DMS79 (cell line): ENCODE results near the gene GCLC.
"Not testable (repeated sequence)": the region's sequence is repeated elsewhere in the genome, so short reads cannot be mapped to it uniquely, and the experiment has no call there.

Source experiments
- DNase-seq: peaks from one replicate; lab custom pipeline; 2025; lab: John Stamatoyannopoulos, UW

Gene GCLC

GRCh38 chr6:53492860-53493634 lies 51.9 kb downstream of the GCLC start:
- DNase-seq = peak; percentile 42

- no peak for DNase-seq
Measured at GRCh38 chr6:53487080-53487479, 57.8 kb downstream of the GCLC start.

- no peak for DNase-seq
Measured at GRCh38 chr6:53486679-53487078, 58.2 kb downstream of the GCLC start.

- peak; percentile 31 for DNase-seq
Measured at GRCh38 chr6:53484476-53485280, 60.2 kb downstream of the GCLC start.

- DNase-seq = no peak
Measured at GRCh38 chr6:53483423-53484353, 61.2 kb downstream of the GCLC start.

- no peak for DNase-seq
Measured at GRCh38 chr6:53481323-53481722, 63.6 kb downstream of the GCLC start.

GRCh38 chr6:53480774-53481173 lies 64.1 kb downstream of the GCLC start:
- not testable (repeated sequence) for DNase-seq

GRCh38 chr6:53479871-53480270 lies 65.0 kb downstream of the GCLC start:
- no peak for DNase-seq

GRCh38 chr6:53476964-53477363 lies 67.9 kb downstream of the GCLC start:
- no peak for DNase-seq

- DNase-seq = no peak
Measured at GRCh38 chr6:53474010-53474409, 70.9 kb downstream of the GCLC start.

- DNase-seq = no peak
Measured at GRCh38 chr6:53469163-53469562, 75.7 kb downstream of the GCLC start.

GRCh38 chr6:53466257-53466656 lies 78.6 kb downstream of the GCLC start:
- no peak for DNase-seq

- DNase-seq = no peak
Measured at GRCh38 chr6:53465732-53466131, 79.2 kb downstream of the GCLC start.

- peak; percentile 4 for DNase-seq
Measured at GRCh38 chr6:53464927-53465460, 79.9 kb downstream of the GCLC start.

GRCh38 chr6:53464483-53464882 lies 80.4 kb downstream of the GCLC start:
- no peak for DNase-seq

GRCh38 chr6:53461696-53462095 lies 83.2 kb downstream of the GCLC start:
- DNase-seq = peak; percentile 26

GRCh38 chr6:53461041-53461656 lies 83.8 kb downstream of the GCLC start:
- peak; percentile 26 for DNase-seq

- no peak for DNase-seq
Measured at GRCh38 chr6:53458105-53458866, 86.6 kb downstream of the GCLC start.

GRCh38 chr6:53456809-53457208 lies 88.1 kb downstream of the GCLC start:
- no peak for DNase-seq

GRCh38 chr6:53455678-53456077 lies 89.2 kb downstream of the GCLC start:
- no peak for DNase-seq

- no peak for DNase-seq
Measured at GRCh38 chr6:53451165-53451564, 93.7 kb downstream of the GCLC start.
